HG03039 (cell line): Measurements from ENCODE around the gene LHPP.

Experiments
- ATAC-seq: cut with Tn5 transposase; IDR thresholded peaks from one replicate; pipeline ENCODE4 v1.9.1; 2021; ENCODE audit warnings: mild to moderate bottlenecking, moderate library complexity; ENCODE audit not compliant: unreplicated experiment

Gene LHPP

DNA sequence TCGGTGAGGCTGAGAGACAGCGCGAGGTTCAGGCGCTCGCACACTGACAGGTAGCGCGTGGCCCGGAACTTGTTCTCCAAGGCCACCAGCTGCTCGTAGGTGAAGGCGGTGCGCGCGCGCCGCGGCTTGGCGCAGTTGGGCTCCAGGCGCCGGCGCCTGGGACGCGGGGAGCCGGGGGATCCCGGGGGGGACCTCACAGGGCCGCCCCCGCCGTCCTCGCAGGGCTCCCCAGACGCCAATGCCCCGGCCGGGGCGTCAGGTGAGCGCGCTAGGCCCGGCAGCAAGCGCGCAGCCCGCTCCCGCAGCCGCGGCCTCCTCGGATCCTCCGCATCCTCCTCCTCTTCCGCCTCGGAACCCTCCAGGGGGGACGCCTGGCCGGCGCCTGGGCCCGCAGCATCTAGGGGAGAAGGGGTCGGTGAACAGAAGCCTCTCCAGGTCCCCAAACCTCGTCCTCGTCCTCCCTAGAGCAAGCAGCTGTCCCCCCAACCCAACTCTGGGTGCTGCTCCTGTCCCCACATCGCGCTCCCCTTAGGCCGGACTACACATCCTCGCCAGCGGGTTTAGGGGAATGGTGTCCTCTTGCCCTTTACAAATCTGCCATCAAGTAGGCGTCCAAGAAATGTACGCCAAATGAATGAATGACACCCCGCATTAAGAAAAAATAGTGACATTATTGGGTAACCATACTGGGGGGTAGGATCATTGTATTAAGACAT, 13.7 kb upstream of the LHPP start:
- no peak for ATAC-seq

DNA sequence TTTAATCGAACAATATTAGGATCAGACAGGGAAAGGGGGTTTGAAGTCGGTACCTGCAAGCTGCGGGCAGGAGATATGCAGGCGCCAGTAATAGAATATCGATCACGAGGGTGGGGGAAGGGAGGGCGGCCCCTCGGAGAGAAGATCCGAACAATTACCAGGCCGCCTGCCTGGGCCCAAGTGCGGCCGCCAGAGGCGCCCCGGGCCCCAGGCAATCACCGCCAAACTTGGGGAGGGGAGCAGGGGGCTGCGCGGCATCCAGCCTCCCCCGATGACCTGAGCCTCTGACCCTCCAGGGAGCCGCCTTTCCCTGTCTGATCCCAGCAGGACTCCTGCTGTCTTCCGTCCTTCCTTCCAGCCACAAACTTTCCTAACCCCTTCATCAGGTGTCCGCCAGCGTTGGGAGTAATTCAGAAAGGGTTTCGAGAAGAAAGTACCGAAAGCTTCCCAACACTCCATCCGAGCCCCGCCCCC, 12.9 kb upstream of the LHPP start:
- ATAC-seq, result no peak

DNA sequence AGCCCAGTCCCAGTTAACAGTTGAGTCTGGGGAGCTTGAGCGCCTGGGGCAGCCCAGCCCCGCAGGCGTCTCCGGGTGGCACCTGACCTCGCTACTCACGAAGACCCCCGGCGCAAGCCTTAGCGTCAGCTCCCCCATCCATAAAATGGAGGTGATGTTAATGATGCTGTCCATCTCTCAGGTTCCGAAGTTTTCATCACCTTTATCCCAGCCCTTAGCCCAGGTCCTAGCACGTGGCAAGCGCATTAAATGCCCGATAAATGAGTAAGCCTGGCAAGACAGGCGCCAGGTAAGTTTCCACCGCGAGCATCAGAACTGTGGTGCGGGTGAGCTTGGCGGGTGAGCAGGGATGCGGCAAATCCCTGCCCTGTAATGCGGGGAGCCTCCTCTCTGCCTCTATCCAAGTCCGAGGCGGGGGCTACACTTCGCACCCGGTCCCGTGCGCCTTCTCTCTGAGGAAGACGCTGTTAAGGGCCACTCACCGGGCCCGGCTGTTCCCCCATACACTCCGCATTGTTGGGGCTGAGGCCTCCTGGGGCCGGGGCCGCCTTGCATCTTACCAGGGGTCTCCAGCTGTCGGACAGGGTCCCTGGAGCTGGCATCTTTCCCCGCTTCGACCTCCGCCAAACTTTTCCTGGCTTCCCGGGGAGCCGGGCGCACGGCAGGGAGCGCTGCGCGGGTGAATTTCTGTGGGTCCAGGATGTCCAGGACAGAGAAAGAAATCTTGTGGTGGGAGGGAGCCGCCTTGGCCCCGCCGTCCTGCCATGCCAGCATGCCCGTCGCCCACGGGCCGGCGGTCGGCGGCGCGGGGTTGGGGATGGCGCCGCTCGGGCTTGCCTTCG, 12.2 kb upstream of the LHPP start:
- ATAC-seq, result no peak

DNA sequence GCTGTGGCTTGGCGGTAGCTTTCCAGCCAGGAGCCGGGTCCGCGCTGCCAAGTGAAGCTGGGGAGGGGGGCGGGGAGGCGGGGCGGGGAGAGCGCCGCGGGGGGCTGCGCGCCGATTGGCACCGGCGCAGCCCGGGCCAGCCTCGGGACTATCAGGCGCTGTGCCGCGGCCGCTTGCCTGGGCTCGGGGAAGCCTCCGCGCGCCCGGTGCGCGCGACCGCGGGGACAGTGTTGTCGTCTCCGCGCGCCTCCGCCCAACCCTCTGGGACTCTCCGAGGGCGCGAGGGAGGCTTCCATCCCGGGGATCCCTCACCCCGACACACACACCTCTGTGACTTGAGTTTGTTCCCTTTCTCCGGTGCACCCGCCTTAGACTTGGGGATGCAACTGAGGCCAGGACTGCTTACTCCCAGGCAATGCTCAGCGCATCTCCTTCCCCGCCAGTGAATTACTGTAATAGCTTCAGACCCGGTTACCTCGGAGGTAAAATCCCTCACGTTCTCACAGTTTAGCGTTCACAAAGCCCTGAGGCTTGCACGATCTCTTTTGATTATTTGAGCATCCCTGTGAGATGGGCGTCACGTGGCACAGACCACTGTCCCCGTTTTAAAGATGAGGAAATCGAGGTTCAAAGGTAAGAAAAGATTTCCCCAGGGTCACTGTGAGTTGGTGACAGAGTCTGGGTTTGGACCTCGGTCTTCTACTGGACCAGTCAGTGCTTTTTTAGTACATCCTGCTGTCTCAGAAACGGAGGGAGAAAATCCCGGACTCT, 11.4 kb upstream of the LHPP start, which contains the start of gene NKX1-2:
TSS of gene NKX1-2 (minus strand) at position 24 of the 771 bp plus-strand sequence. CDS start 92 bp downstream, outside the sequence.
- no peak for ATAC-seq

DNA sequence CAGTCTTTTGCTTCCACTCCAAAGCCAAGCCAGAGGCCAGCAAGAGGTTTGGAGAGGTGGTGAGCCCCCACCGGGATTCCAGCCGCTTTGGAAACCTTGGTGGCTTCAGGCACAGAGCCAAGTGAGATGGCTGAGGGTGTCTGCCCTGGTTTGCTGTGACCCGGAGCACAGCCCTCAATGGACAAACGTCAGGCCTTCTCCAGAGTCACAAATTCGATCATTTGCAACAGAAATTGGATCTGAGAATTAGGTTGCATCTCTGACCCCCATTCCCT, 10.9 kb upstream of the LHPP start:
- no peak for ATAC-seq

DNA sequence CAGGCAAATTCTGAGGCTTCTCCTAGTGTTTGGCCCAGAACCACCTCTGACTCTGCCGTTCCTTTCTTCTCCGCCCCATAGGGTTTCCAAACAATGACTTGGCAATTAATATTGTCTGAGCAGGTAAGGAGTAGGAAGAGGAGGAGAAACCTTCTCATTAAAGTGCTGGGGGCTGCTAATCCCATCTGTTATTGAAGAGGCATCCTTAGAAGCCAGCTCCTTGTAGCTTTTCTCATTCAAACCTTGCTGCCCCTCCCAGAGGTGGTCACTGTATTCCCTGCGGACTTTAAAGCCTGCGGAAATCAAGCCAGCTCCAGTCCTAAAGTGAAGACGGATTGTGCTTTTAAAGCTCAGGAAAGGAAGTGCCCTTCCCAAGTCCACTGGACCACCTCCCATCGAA, 10.3 kb upstream of the LHPP start:
- ATAC-seq, result no peak

DNA sequence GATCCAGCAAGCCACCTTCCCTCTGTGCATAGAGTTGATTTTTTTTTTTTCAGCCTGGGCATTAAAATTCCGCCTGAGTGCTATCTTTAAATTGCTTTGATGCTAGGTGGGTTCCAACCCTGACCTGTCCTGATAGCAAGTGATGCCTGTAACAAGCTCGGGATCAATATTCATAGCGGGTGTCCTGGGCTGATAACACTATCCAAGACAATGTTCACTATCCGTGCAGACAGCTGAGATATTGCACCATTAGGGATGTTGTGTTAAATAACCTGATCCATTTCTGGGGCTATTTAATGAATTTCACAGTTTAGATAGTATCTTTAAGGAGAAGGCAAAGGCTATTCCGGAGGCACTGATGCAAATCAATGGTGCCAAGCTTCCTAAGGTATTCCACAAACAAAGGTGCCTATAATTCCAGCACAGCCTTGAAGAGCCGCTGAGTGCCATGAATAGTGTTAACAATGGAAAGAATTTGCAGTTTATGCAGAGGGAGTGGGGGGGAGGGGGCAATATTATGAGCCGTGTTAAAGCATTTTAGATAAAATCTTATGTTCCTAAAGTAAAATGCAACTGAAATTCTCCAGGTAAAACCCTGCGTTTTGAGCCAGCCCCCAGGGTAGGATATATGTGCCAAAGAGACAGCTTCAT, 7.5 kb upstream of the LHPP start:
- ATAC-seq, result no peak

DNA sequence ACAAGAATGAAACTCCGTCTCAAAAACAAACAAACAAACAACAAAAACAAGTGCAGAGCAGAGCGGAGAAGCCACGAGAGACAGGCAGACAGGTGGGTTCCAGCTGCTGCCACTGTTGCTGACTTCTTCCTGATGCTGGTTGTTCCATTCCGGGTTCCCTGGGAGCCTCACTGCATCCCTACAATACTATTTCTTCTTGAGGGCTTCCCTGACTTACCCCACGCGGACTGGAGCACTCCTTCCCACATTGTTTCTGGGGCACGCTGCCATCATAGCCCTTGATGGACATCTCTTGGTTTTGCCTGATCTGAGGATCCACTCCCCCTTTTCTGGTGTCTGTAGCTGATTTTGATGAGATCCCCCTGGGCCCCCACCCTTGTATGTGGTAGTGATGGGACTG, 6.2 kb upstream of the LHPP start:
- ATAC-seq, result no peak

DNA sequence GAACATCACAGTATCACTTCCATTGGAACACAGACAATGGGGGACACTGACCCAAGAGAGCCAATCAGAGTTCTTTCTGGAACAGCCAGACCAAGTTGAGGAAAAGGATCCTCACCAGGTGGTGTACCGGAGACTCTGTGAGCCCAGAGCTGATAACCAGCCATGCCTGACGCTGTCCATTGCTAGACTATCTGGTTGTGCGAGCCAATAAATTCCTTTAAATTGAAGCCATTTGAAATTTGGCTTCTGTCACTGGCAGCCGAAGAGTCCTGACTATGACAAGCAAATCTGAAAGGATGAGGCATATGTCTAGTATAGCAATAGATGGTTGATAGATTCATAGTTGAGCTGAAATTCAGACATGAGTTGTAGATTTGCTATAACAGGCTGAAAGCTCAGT, 3.1 kb upstream of the LHPP start:
- no peak for ATAC-seq

DNA sequence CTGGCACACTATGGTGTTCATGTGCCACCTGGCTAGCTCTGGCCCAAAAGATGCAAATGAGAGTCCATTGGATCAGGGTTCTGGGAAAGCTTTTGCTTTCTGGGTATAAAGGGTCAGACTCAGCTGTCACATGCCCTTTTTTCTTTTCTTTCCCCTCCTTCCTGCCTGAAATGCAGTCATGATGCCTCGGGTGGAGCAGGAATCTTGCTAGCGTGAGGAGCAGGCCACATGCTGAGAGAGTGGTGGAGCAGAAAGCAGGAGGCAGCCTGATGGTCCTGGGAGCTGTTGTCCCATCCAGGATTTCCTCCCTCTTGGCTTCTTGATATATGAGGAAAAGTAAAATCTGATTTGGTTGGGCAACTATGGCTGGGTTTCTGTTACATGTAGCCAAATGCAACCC, 2.7 kb upstream of the LHPP start:
- no peak for ATAC-seq

DNA sequence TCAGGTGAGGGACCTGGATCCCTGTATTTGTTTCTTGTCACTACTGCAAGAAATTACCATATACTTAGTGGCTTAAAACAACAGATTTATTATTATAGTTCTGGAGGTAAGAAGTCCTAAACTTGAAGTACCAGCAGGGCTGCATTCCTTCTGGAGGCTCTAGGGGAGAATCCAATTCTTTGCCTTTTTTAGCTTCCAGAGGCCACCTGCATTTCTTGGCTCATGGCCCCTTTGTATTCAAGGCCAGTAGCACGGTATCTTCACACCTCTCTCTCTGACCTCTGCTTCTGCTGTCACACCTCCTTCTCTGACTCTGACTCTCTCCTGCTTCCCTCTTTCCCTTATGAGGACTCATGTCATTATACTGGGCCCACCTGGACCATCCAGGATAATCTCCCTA, 2.2 kb upstream of the LHPP start:
- no peak for ATAC-seq

DNA sequence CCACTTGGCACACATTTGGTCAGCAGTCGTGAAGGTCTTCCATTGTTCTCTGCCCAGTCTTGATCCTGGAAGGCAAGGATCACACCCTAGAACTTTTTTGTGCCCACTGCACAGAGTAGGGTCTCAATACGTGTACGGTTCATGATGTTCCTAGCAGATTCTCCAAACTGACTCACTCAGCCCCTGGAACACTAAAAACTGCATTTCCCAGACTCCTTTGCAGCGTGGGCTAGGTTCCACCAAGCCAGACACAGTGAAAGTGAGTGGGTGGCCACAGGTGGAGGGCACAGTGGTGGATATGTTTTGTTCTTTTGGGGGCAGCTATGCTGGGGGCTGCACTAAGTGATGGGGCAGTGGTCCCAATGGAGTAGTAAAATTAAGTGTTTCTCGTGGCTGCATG, 1.5 kb upstream of the LHPP start:
- ATAC-seq, result no peak

DNA sequence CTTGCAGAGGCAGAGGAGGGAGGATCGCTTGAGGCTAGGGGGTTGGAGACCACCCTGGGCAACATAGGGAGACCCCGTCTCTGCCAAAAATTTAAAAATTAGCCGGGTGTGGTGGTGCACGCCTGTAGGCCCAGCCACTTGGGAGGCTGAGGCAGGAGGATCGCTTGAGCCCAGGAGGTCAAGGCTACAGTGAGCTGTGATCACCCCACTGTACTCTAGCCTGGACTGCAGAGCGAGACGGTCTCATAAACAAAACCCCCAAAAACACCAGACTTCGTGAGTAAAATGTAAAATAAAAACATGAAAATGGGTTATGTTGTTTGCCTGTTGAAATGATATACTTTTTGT, 699 bp downstream of the LHPP start:
- no peak for ATAC-seq

DNA sequence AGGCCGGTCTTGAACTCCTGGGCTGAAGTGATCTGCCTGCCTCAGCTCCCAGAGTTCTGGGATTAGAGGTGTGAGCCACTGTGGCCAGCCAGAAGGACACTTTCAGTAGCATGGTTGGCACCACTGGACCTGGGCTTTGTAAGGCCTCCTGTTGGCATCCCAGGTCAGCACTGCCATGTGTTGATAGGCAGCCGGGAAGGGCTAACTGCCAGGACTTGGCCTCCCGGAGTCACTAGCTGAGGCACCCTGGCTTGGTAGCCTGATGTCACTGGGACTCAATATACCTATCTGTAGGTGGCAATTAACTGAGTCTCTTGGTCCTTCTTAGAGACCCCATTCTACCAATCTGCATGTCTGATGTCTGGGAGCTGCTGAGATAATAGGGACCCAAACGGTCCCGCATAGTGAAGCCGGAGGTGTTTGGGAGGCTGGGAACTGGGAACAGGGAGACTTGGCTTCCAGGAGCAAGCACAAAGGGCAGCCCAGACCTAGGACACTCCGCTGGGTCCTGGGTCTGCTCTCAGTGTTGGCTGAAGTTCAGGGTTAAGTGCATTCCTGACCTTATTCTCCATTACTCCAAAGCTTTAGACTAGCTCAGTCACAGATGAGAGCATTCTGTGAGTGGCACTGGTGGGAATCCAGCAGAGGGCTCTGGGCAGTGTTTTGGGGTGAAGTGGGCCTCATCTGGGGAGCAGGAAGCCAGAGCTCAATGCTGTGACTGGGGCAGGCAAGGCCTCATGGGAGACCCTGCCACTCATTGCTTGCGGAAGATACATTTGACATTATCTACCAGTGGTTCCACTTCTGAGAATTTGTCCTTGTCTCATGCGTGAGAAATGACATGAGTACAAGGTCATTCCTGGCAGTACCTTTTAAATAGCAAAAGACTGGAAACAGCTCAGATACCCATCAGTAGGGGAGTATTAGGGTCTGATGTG, 2.7 kb downstream of the LHPP start:
- no peak for ATAC-seq

DNA sequence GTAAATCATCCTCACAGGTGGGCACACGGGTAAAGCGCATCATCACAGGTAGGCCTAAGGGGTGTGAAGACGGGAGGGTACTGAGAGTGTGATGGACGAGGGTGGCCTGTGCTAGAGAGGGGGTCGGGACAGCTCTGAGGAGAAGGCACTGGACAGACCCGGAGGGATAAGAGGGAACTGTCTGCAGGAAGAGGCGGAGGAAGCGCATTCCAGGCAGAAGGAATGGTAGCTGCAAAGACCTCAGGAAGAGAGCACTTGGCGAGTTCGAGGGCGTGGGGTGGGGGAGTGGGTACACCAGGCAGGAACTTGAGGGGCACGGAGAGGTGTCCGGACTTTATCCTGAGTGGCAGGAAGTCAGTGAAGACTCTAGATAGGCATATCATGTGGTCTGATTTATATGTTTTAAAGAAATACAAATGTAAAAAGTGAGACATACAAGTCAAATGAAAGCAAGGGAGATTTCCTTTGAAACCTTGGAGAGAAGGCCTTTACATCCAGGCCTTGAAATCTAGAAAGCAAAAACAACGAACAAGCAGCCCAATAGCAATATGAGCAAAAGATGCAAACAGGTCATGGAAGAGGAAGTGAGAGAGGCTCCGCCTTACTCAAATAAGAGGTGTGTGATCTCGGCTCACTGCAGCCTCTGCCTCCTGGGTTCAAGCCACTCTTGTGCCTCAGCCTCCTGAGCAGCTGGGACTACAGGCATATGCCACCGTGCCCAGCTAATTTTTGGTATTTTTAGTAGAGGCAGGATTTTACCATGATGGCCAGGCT, 3.6 kb downstream of the LHPP start:
- ATAC-seq, result no peak

DNA sequence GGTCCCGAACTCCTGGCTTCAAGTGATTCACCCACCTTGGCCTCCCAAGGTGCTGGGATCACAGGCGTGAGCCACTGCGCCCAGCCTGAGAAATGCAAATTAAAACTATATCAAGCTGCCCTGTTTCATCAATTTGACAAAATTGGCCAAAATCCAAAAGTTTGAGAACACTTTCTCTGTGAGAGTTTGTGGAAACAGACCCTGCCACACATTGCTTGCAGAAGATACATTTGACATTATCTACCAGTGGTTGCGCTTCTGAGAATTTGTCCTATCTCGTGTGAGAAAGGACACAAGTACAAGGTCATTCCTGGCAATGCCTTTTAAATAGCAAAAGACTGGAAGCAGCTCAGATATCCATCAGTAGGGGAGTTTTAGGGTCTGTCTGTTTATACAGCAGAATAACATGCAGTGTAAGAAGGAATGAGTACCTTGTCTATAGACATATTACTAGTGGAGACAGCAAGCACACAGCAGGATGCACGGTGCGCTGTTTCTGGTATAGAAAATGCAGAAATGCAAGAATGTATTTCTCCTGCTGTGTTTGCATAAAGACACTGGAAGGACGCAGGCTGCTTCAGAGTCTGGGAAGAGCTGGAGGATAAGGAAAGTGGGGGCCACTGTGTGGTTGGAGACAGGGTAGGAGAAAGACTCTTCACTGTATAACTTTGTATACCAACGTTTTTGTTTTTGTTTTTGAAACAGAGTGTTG, 4.3 kb downstream of the LHPP start:
- no peak for ATAC-seq

DNA sequence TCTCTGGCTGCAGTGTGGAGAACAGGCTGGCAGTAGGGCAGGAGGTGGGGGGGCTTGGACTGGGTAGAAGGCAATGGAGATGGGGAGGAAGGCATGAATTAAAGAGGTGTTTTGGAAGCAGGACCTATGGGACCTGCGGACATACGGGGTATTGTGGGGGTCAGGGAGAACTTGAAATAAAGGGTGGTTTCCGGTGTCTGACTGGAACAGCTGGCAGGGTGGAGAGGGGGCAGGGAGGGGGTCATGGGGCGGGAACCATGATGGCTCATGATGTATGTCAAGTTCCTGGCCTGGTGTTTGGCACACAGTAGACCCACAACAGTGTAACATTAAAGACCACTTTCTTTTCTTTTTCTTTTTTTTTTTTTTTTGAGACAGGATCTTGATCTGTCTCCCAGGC, 5.5 kb downstream of the LHPP start:
- ATAC-seq, result no peak

DNA sequence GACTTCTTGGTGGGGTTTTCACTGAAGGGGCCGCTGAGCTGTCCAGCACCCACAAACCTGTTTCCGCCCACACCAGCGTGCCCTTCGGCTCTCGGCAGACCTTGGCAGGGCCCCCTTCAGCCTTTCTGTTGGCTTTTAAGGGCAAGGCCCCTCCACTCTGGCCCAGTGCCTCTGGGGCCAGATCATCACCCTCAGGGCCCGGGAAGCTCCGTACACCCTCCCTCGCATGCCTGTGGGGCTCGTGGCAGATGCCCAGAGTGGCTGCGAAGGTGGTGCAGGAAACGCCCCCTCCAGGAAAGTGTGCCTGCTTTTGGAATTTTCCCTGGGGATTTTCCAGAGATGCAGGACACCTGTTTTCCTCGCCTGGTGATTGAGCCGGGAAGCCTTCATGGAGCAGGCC, 7.0 kb downstream of the LHPP start:
- ATAC-seq, result no peak

DNA sequence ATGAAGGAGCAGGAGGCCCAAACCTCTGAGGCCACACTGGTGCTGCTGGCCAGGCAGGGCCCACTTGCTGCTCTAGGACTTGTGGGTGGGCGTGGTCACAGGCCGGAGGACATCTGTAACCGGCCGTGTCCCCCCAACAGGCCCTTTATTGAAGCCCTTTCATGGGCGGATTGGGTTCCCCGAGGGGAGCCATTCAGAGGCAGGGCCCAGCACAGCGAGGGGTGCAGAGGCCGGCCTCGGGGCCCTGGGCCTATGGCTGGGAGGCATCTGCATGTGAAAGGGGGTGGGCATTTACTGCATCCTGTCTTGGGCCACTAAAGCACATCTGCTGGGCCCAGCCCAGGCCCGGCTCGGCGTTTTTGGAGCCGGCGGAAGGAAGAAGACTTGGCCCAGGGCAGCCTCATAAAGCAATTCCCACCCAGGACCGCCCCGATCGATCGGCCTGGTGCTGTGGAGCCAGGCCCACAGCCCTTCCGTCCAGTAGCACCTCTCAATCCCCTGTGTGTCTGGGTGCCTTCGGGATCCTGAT, 8.4 kb downstream of the LHPP start:
- no peak for ATAC-seq
